Measurements from ENCODE around the gene CLDN4. TPM values are rescaled to one million over a fixed set of nuclear protein-coding genes. Genes with fewer than 3 reads are reported as not detected.

CLDN4 gene
- total and polyA plus RNA-seq, 9 of the 15 experiments (the other 6 are each of a cell fraction or from before 2014, with no cell fraction given), result 0.05 to 0.60 (median 0.06) TPM; not detected in 3

GRCh38 chr7:73822319-73823173, 8.2 kb upstream of the CLDN4 start (continued):
- TF ChIP-seq NFXL1 (CRISPR knock-in tag; IDR thresholded peaks at IDR 0.05), result no peak
- no peak for TF ChIP-seq ZNF282 (CRISPR knock-in tag; IDR thresholded peaks at IDR 0.05)
- no peak for TF ChIP-seq PHB (CRISPR knock-in tag; IDR thresholded peaks at IDR 0.05)
- TF ChIP-seq U2AF2 (optimal IDR thresholded peaks at IDR 0.05; ENCODE audit: low read depth, low read length), result no peak
- peak; percentile 98 for TF ChIP-seq CTBP1 (IDR thresholded peaks at IDR 0.05; ENCODE audit: borderline replicate concordance)
- no peak for TF ChIP-seq RREB1 (CRISPR knock-in tag; IDR thresholded peaks at IDR 0.05)
- peak; percentile 77 for TF ChIP-seq HMGN3 (IDR thresholded peaks at IDR 0.05; ENCODE audit: borderline replicate concordance, extremely low read depth, insufficient read length, low read depth, low read length)
- no peak for TF ChIP-seq PATZ1 (CRISPR knock-in tag; IDR thresholded peaks at IDR 0.05; ENCODE audit: borderline replicate concordance)
- TF ChIP-seq ZNF316 (IDR thresholded peaks at IDR 0.05), result peak; percentile 81
- peak; percentile 80 for TF ChIP-seq MBD2 (IDR thresholded peaks at IDR 0.05; ENCODE audit: borderline replicate concordance, low read depth)
- no peak for TF ChIP-seq ZNF780A (CRISPR knock-in tag; IDR thresholded peaks at IDR 0.05)
- no peak for TF ChIP-seq IRF1 (CRISPR knock-in tag; IDR thresholded peaks at IDR 0.05; ENCODE audit: borderline replicate concordance)
- TF ChIP-seq ZC3H8 (IDR thresholded peaks at IDR 0.05), result no peak
- no peak for TF ChIP-seq ZNF830 (CRISPR knock-in tag; IDR thresholded peaks at IDR 0.05)
- TF ChIP-seq MYC (IDR thresholded peaks at IDR 0.05; ENCODE audit: low read depth, low read length), result peak; percentile 48; the same call in 1 of the 2 replicates
- TF ChIP-seq MYC (CRISPR knock-in tag; IDR thresholded peaks at IDR 0.05; ENCODE audit: borderline replicate concordance, low read depth), result no peak
- TF ChIP-seq ZNF165 (CRISPR knock-in tag; IDR thresholded peaks at IDR 0.05; ENCODE audit: borderline replicate concordance), result no peak
- peak; percentile 95 for TF ChIP-seq SMARCE1 (IDR thresholded peaks at IDR 0.05)
- no peak for TF ChIP-seq E2F4 (CRISPR knock-in tag; IDR thresholded peaks at IDR 0.05; ENCODE audit: low read depth)
- TF ChIP-seq ERF (CRISPR knock-in tag; IDR thresholded peaks at IDR 0.05), result no peak

Measured in K562 (cell line).